ENCODE results near the gene NF2.

The NF2 gene

DNA sequence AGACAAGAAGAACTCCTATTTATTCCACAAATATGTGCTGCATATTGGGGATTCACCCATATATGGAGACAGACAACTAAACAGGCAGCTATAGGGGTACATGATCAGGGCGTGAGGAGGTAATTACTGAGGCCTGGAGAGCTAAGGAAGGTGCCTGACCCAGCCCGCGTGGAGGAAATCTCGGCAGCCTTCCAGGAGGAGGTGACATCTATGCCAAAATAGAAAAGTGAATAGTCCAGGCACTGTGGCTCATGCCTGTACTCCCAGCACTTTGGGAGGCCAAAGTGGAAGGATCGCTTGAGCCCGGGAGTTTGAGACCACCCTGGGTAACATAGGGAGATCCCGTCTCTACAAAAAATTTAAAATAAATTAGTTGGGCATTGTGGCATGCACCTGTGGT is 36.1 kb upstream of the NF2 start:
- H3K36me3 ChIP-seq (replicated peaks) = peaks cover 13% of the 10 kb centered on the region
- in situ Hi-C loops (cut with HindIII; ENCODE audit: low pct_ligation_motif_present, low sequenced_read_pairs) = no loop called here
- H3K27ac ChIP-seq = no peak overlapping the region
- DNase-seq = no peak
- TF ChIP-seq, protein P1, sequence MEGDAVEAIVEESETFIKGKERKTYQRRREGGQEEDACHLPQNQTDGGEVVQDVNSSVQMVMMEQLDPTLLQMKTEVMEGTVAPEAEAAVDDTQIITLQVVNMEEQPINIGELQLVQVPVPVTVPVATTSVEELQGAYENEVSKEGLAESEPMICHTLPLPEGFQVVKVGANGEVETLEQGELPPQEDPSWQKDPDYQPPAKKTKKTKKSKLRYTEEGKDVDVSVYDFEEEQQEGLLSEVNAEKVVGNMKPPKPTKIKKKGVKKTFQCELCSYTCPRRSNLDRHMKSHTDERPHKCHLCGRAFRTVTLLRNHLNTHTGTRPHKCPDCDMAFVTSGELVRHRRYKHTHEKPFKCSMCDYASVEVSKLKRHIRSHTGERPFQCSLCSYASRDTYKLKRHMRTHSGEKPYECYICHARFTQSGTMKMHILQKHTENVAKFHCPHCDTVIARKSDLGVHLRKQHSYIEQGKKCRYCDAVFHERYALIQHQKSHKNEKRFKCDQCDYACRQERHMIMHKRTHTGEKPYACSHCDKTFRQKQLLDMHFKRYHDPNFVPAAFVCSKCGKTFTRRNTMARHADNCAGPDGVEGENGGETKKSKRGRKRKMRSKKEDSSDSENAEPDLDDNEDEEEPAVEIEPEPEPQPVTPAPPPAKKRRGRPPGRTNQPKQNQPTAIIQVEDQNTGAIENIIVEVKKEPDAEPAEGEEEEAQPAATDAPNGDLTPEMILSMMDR (IDR thresholded peaks at IDR 0.05; ENCODE audit: low read depth, low read length, missing control alignments) = no peak
- no peak overlapping the region for H3K4me3 ChIP-seq (ENCODE audit: low read depth, low read length)
- H3K27me3 ChIP-seq (replicated peaks) = no peaks in the 10 kb centered on the region

DNA sequence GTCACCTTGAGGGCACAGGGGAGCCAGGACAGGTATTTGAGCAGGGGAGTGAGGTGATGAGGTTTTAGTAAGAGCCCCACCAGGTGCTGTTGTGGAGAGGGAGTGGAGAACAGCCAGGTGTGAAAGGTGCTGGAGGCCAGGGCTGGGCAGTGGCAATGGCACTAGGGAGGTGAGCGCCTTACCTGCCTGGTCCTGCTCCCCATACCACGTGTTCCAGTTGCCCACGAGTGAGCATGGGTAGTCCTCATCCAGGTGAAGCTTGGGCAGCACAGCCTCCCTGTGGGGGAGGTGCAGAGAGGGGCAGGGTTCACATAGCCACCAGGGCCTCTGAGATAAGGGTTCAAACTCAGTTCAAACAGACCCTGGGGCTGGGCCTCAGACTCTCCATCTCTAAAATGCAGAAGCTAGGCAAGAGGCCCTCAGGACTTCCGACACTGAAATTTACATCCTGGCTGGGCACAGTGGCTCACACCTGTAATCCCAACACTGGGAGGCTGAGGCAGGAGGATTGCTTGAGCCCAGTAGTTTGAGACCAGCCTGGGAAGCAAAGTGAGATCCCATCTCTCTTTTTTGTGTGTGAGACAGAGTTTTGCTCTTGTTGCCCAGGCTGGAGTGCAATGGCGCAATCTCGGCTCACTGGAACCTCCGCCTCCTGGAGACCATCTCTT is 34.3 kb upstream of the NF2 start:
- Histone ChIP-seq H3K27me3 (replicated peaks) (no peaks in the 10 kb centered on the region), H3K4me3 (ENCODE audit: low read depth, low read length) (no peak overlapping the region), H3K36me3 (replicated peaks) (peaks cover 12% of the 10 kb centered on the region), H3K27ac (no peak overlapping the region)
- DNase-seq = no peak
- in situ Hi-C loops (cut with HindIII; ENCODE audit: low pct_ligation_motif_present, low sequenced_read_pairs) = no loop called here
- TF ChIP-seq, protein P1 (IDR thresholded peaks at IDR 0.05; ENCODE audit: low read depth, low read length, missing control alignments) = no peak

DNA sequence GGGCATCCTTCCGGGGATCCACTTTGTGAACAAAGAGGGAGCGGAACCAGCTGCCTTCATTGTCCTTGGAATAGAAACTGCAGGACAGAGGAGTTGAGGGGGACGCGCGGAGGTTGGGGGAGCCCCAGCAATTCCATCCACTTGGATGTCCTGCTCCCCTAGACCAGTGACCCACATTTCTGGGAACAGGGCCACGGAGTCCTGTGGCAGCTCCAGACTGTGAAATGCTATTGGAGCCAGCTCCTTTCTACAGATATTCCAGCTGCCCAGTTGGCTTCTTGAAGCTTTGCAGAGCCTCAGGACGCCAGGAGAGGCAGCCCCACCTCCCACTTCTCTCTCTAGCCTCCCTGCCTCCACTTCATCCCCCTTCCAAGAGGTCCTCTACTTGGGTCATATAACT is 33.0 kb upstream of the NF2 start:
- Histone ChIP-seq H3K36me3 (replicated peaks) (peaks cover 12% of the 10 kb centered on the region), H3K27me3 (replicated peaks) (no peaks in the 10 kb centered on the region), H3K4me3 (ENCODE audit: low read depth, low read length) (no peak overlapping the region), H3K27ac (no peak overlapping the region)
- no peak for DNase-seq
- in situ Hi-C loops (cut with HindIII; ENCODE audit: low pct_ligation_motif_present, low sequenced_read_pairs) = no loop called here
- TF ChIP-seq, protein P1 (IDR thresholded peaks at IDR 0.05; ENCODE audit: low read depth, low read length, missing control alignments) = no peak

DNA sequence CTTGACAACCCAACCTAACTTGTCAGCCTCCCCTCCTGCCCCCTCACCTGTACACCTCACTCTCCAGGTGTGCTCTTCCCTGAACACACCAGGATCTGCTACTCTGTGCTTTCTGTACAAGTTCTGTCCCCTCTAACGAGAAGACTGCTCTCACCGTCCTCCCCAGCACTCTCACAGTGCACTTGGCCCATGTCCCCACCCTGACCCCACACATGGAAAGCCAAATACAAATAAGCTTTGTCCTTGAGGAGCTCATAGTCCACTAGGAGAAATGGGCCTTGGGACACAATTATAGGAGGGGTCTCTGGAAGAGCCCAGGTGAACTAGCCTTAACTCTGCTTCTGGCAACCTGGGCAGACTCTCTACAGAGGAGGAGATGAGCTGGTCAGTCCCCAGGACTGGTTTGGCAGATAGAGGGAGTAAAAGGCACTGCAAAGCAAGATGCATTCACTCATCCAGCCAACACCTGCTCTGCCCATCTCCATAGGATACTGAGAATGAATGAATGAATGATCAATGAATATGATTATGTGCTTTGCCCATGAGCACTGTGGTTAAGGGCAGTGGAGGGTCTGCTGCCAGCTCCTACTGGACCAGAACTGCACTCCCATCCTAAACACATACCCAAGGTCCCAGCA is 32.4 kb upstream of the NF2 start:
- Histone ChIP-seq H3K4me3 (ENCODE audit: low read depth, low read length) (no peak overlapping the region), H3K27ac (no peak overlapping the region), H3K27me3 (replicated peaks) (no peaks in the 10 kb centered on the region), H3K36me3 (replicated peaks) (peaks cover 12% of the 10 kb centered on the region)
- in situ Hi-C loops (cut with HindIII; ENCODE audit: low pct_ligation_motif_present, low sequenced_read_pairs) = no loop called here
- DNase-seq = no peak
- TF ChIP-seq, protein P1 (IDR thresholded peaks at IDR 0.05; ENCODE audit: low read depth, low read length, missing control alignments) = no peak

DNA sequence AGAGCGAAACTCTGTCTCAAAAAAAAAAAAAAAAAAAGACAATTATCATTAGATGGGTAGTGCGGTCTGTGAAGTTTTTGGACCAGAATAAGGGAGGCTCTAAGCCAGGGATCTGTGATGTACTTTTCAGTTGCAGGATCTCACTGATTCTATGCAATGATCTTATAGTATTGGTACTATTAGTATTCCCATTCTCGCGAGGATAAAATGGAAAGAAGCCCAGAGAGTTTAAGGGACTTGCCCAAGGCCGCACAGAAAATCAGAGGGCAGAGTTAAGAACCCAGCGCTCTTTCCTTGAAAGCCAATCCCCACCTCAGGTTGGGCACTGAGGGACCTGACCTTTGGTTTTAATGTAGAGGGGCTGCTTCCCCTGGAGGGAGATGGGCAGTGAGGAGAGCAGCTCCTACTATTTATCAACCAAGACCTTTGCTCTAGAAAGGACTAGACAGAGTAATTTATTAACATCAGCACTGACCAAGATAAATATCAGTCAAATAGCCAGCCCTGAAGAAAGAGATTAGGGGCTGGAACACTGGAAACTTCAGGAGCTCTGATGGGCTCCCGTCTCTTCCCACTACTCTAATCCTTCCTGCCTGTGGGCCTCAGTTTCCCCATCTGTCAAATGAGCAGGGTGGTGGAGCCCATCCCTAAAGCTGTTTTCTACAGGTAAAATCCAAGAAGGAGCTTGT is 28.5 kb upstream of the NF2 start:
- Histone ChIP-seq H3K4me3 (ENCODE audit: low read depth, low read length) (no peak overlapping the region), H3K27me3 (replicated peaks) (no peaks in the 10 kb centered on the region), H3K27ac (no peak overlapping the region), H3K36me3 (replicated peaks) (peaks cover 2% of the 10 kb centered on the region)
- TF ChIP-seq, protein P1 (IDR thresholded peaks at IDR 0.05; ENCODE audit: low read depth, low read length, missing control alignments) = no peak
- in situ Hi-C loops (cut with HindIII; ENCODE audit: low pct_ligation_motif_present, low sequenced_read_pairs) = no loop called here
- DNase-seq = no peak

Data from brain microvascular endothelial cell (primary cell).